ACHN (cell line): ENCODE data around the gene CTAG2.
"Not testable (repeated sequence)": the region's sequence is repeated elsewhere in the genome, so short reads cannot be mapped to it uniquely, and the experiment has no call there.

Source experiments
- DNase-seq: peaks from one replicate; pipeline ENCODE4 v3.0.0-alpha.2; 2015
- in situ Hi-C: cut with HindIII; loops from 2 replicates; pipeline ENCODE4 v1.10.0; 2017; ENCODE audit warnings: low sequenced_read_pairs, low pct_ligation_motif_present, low pct_unique_long_range_greater_than_20kb

Gene CTAG2

GRCh38 chrX:154653413-154653812 lies at the start of gene CTAG2:
Gene CTAG2 (minus strand): TSS chrX:154653579. CDS start chrX:154653515, 64 bp downstream.
- in situ Hi-C loops, DNase-seq: not testable (repeated sequence)

GRCh38 chrX:154698630-154699248 lies 45.4 kb upstream of the CTAG2 start:
- in situ Hi-C loops, result no loop called here
- no peak for DNase-seq

GRCh38 chrX:154696676-154697045 lies 43.3 kb upstream of the CTAG2 start:
- DNase-seq, result no peak

GRCh38 chrX:154695911-154696675 lies 42.7 kb upstream of the CTAG2 start:
- DNase-seq, result peak; percentile 36
- in situ Hi-C loops, result no loop called here

More at GRCh38 chrX:154696676-154697045, 43.3 kb upstream of the CTAG2 start:
- in situ Hi-C loops, result no loop called here

- in situ Hi-C loops, result no loop called here
- no peak for DNase-seq
These were observed 40.0 kb upstream of the CTAG2 start for GRCh38 chrX:154693394-154693793.

- in situ Hi-C loops, result not testable (repeated sequence)
These were observed 37.1 kb upstream of the CTAG2 start for GRCh38 chrX:154690438-154690837.

GRCh38 chrX:154672084-154672483 lies 18.7 kb upstream of the CTAG2 start:
- DNase-seq, in situ Hi-C loops: not testable (repeated sequence)

More at GRCh38 chrX:154690438-154690837, 37.1 kb upstream of the CTAG2 start:
- not testable (repeated sequence) for DNase-seq

- DNase-seq, in situ Hi-C loops: not testable (repeated sequence)
These were observed 17.5 kb upstream of the CTAG2 start for GRCh38 chrX:154670848-154671247.

- no peak for DNase-seq
- in situ Hi-C loops, result no loop called here
These were observed 8.5 kb upstream of the CTAG2 start for GRCh38 chrX:154661899-154662298.

- in situ Hi-C loops, result no loop called here
- no peak for DNase-seq
These were observed 7.8 kb upstream of the CTAG2 start for GRCh38 chrX:154661170-154661569.

- DNase-seq, result no peak
- in situ Hi-C loops, result no loop called here
These were observed 7.2 kb upstream of the CTAG2 start for GRCh38 chrX:154660541-154660940.

- no peak for DNase-seq
- in situ Hi-C loops, result no loop called here
These were observed 5.6 kb upstream of the CTAG2 start for GRCh38 chrX:154658957-154659356.

GRCh38 chrX:154658187-154658586 lies 4.8 kb upstream of the CTAG2 start:
- in situ Hi-C loops, result no loop called here
- DNase-seq, result no peak

- DNase-seq, result no peak
- in situ Hi-C loops, result no loop called here
These were observed 3.9 kb upstream of the CTAG2 start for GRCh38 chrX:154657226-154657805.

- in situ Hi-C loops, result no loop called here
- DNase-seq, result no peak
These were observed 2.4 kb upstream of the CTAG2 start for GRCh38 chrX:154655786-154656185.

GRCh38 chrX:154655346-154655745 lies 2.0 kb upstream of the CTAG2 start:
- no peak for DNase-seq
- in situ Hi-C loops, result no loop called here

- in situ Hi-C loops, result no loop called here
These were observed 1.5 kb upstream of the CTAG2 start for GRCh38 chrX:154654925-154655324.

GRCh38 chrX:154654372-154654771 lies 993 bp upstream of the CTAG2 start:
- in situ Hi-C loops, result no loop called here
- DNase-seq, result no peak

More at GRCh38 chrX:154654925-154655324, 1.5 kb upstream of the CTAG2 start:
- no peak for DNase-seq

GRCh38 chrX:154653048-154653401 lies 354 bp downstream of the CTAG2 start:
- DNase-seq, result no peak
- in situ Hi-C loops, result no loop called here
